DMS114 treated with DMSO at 0.1 percent for 48 hours (cell line): Measurements from ENCODE around the gene HDAC9.

ENCODE experiments used
- DNase-seq: peaks from one replicate; lab custom pipeline; 2025; ENCODE audit not compliant: unreplicated experiment; lab: John Stamatoyannopoulos, UW

HDAC9 gene

DNA sequence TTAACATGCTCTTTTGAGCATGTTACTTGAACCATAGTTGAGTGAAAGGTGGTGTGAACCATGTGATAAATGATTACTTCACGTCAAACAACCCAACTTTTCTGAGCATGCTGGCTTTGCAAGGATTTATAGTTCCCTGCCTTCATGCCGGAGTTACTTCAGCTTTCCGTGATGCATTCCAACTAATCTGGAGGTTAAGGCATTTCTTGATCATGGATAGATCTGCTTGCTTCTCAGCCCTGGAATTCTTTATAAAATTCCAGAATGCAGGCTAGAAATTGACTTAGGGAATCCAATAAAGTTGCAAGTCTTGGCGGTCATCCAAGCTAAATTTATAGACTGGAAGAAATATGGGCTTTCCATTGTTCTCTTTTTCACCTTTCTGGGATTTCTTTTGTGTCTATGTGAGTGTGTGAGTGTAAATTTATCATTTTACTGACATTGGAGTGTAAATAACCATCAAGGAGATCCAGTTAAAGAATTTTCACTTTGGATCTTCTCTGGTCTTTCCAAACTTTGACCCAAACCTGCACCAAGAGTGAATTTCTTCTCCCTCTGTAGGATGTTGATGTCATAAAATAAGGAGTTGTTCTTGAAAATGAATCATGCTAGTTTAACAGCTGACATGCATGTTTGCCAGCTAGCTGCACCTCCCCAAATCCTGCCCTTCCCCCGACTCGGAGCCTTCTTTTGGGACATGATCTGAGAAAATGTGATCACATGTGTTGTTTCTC lies 332.9 kb downstream of the HDAC9 start:
- DNase-seq = peak; percentile 48

DNA sequence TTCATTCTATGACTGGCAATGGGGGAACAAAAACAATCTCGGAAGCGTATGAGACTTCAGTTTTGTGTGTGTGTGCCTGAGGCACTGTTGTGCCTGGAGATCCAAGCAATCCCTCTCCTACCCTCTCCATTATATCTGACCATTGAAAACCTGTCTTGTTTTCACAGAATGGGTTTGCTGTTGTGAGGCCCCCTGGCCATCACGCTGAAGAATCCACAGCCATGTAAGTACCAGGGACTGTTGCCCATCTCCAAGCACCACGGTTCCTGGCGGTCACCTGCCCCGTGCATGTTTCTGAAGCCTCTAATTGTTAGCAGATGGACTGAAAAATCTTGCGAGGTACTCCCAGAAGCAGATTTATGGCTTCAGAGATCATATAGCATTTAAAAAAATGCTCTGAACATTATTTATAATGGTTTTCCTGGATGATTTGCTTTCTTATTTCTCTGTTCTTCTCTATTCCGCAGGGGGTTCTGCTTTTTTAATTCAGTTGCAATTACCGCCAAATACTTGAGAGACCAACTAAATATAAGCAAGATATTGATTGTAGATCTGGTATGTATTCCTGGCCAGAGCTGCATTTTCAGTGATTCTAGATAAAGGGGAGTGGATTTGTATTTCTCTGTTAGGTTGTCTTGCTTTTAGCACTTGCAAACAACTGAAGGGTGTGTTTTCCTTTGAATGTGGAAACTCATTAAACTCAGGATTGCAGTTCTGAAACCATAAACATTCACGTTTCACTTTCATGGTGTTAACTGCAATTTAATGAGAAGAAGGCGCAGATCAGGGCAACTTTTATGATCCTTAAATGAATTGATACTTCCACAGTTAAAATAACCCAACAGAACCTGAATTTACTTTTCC lies 333.7 kb downstream of the HDAC9 start:
- DNase-seq = peak; percentile 32

DNA sequence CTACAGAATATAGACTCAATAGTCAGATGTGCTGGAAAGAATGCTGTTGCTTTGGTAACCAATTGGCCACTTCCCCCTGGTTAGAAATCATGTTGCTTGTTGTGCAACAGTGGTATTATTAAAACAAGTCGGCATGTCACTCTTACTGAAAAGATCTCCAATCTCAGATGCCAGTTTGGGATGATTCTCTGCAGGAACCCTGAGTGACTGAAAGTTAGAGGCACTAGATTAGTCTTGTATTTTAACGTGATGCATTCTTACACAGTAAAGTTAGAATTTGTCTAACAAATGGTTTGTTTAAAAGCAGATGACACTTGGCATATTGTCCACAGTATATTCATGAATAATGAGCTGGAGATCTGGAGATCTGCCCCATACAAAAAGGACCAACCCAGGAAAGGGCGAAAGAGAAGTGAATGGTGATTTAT lies 334.3 kb downstream of the HDAC9 start:
- no peak for DNase-seq

DNA sequence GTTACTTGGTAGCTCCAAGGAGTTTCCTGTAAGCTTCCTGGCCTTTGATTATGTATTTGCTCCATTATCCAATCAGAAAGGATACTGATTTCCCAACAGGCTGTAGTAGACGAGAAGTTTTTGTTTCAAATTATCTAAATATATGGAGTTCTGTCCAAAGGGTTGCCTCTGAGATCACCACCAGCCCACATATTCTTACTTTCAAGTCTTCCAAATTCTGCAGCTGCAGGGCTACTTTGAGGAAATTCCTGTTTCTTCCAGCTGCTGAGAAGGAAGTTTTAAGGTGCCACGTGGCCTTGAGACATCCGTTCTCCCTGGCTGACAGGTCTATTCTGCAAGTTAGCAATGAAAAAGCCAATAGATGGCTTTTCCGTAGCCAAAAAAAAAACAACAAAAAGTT lies 335.9 kb downstream of the HDAC9 start:
- DNase-seq = no peak

DNA sequence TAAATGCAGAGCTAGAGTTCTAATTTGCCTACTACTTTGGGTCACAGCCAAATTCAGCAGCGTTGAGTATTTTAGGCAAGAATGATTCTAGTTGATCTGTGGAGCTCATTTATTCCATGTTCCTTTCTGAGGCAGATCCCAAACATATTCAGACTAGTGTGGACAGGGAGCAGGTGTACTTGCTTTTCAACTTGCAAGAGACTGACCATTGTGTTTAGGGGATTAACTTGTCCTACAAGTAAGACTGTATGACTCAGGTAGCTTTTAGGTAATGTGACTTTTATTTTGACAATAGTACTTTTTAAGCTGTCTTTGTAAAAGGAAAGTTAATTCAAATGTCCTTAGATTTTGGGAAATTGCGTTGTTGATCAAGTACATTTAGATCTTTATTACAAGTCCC lies 336.4 kb downstream of the HDAC9 start:
- DNase-seq = no peak

DNA sequence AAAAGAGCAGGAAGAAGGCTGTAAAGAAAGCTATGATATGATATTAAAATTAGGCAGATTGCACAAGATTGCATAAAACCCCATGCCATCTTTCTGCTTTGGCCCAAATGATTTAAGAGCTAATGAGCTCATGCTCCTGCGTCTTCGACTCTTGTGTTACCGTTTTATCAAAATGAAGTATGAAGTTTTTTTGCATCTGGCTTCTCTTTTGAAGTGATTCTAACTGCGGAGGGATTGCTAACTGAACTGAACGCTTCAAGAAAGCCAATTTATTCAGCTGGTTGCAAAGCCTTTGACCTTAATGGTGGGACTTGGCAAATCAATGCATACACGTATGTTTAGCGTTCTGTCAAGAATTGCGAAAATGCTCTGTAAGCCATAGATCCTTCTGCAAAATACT lies 339.0 kb downstream of the HDAC9 start:
- peak; percentile 28 for DNase-seq

DNA sequence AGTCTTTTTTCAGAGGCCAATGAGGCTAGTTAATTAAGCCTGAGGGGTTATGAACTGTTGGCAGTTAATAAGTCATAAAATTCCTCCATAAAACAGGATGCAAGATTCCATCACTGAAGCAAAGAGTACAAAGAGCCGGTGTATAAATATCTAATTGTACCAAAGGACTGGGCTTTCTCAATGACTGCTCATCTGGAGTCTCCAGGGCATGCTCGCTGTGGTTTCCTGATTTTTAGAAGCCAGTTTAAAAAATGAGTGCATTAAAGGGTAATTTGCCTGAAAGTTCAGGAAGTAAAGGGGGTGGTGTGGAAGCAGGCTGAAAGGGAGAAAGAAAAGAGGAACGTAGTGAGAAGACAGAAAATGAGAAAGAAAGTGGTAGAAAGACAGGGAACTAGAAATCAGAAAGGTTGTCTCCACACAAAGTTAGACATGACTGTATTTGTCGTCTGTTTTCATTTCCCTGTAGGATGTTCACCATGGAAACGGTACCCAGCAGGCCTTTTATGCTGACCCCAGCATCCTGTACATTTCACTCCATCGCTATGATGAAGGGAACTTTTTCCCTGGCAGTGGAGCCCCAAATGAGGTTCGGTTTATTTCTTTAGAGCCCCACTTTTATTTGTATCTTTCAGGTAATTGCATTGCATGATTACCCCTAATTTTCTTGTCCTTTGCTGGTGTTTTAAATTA lies 339.6 kb downstream of the HDAC9 start:
- DNase-seq = no peak

DNA sequence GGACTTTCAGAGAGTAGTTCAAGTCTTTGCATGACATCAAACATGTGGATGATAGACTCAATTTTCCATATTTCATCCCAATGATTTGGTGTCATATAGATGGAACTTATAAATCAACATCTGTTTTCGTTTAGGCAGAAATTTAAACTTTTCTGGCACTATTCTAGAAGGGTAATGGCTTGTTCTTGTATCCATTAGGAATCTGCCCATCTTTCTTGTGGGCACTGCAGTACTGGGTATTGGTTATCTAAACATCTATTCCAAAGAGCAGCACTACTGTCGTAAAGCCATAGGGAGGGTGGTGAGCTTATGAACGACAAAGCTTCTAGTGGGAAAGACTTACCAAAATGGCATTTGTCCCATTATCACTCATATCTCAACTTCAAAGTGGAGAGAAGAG lies 348.4 kb downstream of the HDAC9 start:
- no peak for DNase-seq

DNA sequence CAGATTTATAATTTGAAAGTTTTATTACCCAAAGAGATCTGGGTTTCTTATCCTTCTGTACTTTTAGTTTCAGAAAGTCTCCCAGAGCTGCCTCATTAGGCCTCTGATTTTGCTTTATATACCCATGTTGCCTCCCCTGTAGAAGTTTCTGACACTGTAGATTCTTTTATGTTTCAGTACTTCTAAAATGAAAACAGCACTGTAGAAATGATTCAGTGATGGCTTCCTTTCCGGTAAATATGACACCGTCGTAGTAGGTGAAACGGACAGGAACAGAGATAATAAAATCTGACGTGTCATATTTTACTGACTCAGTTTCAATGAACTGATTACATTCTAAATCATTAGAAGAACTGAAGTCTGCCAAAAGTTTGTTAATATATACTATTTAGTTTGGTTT lies 349.2 kb downstream of the HDAC9 start:
- no peak for DNase-seq

DNA sequence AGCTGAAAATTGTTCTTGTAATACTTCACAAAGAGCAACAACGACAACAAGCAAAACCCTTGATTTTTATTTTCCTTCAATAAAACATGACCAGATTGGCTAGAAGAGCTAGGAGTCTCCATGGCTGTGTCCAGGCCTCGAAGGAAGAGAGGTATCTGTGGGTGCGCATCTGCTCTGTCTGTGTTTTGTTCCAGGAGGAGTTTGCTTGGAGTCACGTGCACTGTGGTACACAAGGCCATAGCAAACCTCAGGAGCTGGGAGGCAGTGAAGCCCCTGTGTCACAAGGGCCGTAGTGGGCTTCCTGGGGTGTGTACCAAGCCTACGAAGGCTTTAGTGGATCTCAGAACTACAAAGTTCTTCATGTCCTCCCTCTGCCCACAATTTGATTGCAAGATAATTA lies 350.2 kb downstream of the HDAC9 start:
- DNase-seq = no peak

DNA sequence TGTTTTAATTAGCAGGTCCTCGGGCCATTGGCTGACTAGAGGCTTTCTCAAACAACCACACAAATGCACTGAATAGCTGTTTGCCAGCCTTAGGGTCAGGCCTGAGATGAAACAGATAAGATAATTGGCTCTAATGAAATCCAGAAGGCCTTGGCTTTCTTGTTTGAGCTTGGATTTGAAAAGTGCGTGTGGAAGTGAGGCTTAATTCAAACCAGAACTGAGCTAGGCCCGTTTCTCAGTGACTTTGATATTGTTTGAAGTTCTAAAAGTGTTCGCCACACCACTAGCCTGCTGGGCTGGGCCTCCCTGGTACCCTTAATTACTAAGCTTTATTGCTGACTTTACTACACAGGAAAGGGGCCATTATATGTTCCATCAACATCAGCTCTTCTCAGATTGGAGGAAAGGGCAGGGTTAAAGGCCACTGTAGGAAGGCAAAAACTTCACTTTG lies 351.2 kb downstream of the HDAC9 start:
- no peak for DNase-seq

DNA sequence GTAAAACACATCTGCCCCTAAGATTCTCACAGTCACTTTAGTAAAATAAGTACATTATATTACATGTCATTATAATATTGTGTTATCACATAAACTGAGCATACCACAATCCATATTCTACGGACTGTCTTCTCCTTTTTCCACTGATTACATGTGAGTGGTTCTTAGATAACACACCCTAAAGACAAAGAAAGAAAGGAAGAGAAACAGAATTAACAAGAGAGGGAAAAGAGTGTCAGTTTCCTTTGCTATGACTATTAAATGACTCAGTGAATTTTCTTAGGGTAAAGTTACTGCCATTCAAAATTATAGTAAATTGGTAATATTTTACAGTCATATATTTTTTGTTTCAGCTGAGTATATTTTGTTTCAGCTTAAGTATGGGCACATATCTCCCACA lies 353.6 kb downstream of the HDAC9 start:
- DNase-seq = no peak

DNA sequence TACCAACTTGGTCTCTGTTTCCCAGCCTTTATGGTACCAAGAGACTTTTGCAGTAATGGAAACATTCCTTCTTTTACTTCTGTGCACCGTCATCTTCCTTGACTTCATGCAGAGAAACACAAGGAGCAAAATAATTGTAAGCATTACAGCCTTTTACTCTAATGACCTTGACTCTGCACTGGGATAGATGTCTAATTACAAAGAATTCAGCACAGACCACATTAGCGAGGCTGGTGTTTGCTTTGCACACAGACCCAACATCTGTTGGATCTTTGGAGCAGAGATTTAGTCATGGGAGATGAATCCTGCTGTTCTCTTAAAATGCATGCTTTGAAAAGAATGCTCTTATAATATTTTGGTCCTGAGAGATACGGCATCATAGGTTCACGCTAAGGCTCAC lies 360.2 kb downstream of the HDAC9 start:
- DNase-seq = peak; percentile 55

DNA sequence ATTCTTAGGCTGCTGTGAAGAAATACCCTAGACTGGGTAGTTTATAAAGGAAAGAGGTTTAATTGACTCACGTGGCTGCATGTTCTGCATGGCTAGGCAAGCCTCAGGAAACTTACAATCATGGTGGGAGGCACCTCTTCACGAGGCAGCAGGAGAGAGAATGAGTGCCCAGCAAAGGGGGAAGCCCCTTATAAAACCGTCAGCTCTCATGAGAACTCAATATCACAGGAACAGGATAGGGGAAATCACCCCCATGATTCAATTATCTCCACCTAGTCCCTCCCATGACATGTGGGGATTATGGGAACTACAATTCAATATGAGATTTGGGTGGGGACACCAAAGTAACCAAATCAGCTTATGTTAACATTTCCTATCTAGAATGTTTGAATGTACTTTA lies 362.7 kb downstream of the HDAC9 start:
- no peak for DNase-seq

DNA sequence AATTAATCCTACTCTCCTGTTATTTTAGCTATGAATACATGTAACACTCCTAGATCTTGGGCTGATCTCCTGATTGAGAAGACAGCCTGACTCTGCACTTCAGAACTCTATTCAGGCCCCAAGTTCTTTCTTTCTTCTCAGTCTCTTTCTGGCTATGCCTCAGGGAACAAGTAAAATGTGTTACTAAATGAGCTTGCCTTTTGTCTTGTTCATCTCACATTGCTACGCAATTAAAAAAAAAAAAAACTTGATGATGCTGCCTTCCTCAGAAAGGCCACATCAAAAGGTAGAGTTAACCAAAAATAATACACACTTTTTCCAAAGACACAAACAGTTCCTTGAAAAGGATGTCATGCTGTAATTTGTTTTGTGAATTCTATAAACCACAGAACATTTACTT lies 363.8 kb downstream of the HDAC9 start:
- no peak for DNase-seq

DNA sequence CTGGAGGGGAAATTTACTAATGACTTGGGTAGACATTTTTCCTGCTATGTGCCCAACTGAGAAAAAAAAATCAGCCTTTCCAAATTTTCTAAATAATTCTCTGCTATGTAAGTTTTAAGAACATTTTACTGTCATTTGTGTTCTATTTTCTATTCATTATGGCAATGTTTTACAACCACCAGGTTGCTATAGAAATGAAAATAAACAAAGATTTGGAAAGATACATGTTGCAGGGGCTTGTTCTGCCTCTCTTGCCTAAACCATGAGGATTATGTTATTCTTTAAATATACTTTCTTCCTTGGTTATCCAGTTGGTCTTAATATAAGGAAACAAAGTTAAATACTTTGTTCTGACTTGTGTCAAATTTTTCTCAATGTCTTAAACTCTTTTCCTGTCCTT lies 364.7 kb downstream of the HDAC9 start:
- no peak for DNase-seq

DNA sequence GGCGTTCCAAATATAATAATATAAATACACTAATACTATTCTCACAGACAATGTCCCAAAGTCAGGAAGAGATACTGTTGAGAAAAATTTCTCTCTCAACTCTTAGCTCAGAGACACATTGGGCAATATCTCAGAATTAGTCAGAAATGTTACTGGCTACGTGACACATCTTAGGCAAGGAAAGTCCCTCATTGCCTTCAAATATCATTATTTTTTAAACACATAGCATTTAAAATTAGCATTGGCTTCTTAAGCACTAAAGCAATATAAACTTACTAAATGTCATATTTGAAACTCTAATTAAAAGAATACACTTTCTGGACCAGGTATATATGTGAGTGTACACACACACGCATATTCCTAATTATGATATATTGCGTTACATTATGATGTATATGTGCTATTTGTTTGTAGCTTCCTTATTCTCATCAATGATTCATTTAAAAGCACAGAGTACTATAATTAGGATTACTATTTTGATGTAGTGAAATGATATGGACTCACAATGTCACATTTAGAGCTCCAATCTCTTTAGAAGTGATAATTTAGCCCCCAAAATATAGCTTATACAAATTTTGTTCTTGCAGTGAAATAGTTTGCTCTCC lies 366.1 kb downstream of the HDAC9 start:
- no peak for DNase-seq

DNA sequence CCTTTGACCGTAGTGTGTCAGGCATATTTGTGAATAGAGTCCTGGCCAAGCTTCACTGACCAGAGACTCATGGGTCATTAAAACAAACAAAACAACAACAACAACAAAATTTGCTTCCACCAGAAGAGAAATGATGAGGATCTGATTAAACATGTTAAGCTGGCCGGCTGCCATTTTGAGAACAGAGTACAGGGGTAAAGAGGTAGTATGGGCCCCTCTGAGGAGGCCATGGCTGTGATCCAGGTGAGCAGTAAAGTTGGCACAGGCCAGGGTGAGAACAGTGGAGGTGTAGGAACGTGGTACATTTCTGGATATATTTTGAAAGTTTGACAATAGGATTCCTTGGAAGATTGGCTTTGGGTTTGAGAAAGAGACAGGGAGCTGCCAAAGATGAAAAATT lies 369.4 kb downstream of the HDAC9 start:
- DNase-seq = no peak

DNA sequence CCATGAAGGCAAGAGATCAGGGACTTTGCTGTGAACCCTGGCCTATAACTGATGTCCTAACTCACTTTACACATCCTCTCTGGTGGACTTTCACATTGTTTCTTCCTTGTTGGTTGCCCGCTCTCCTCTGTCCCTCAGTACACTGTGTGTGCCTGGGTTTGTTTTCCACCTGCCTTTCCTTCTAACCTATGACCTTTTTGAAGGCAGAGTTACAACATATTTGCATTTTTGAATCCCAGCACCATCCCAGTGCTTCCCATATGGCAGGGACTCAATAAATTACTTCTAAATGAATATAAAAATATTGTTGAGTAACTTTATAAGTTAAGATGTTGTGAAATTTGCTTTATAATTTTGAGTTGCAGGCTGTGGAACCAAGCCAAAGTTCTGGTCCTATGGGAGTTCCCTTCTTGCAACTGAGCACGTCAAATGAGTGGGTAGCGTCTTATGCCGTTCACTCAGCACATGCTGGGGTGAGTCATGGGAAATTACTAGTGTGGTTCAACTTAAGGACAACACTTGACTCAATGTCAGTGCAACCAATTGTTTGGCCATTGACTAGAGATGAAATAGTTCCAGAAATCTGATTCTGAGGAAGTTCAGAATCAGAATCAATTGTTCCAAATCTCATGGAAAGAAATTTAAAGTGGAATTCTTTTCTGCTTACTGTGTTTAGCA lies 370.9 kb downstream of the HDAC9 start:
- no peak for DNase-seq

DNA sequence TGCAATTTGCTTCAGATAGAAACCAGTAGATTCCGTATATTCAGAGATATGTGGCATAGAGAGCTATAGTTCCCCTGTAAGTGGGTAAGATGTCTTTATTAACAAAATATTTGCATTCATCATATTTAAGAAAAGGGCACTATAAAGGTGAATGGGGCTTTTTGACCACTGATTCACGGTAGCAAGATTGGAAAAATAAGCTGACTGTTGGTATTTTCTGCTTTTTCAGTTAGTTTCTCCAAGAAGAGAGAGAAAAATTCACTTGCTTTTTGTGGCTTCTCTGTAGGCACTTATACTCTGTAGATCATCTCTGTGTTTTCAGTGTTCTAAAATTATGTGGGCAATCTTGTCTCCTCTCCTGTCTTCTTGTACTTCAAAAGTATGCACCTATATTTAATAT lies 376.8 kb downstream of the HDAC9 start:
- no peak for DNase-seq
